Peyer's patch (tissue), 4 donors: Measurements from ENCODE around the gene PPP1R9B. TPM values are rescaled to one million over a fixed set of nuclear protein-coding genes. Genes with fewer than 3 reads are reported as not detected.

Experiments used
- DNase-seq, 3 donors: peaks; one replicate each; pipeline ENCODE4 v3.0.0-alpha.2; 2017 to 2019
- H3K27ac ChIP-seq, 4 donors: fragments of 200-600 bp; sonication (generic); one replicate each; pipeline ENCODE4 v1.5.1; 2016 to 2019
- H3K27me3 ChIP-seq, 2 donors: fragments of 200-600 bp; sonication (generic); one replicate each; pipeline ENCODE4 v1.5.1; 2019
- H3K36me3 ChIP-seq, 3 donors: fragments of 200-600 bp; sonication (generic); one replicate each; pipeline ENCODE4 v1.5.1; 2016 to 2019
- H3K4me1 ChIP-seq, 4 donors: fragments of 200-600 bp; sonication (generic); one replicate each; pipeline ENCODE4 v1.5.1; 2016 to 2019
- H3K4me3 ChIP-seq, 4 donors: fragments of 200-600 bp; sonication (generic); 1 replicate in 3 of 4; 2 replicates in 1 of 4; pipeline ENCODE4 v1.5.1; 2016 to 2019; ENCODE audit warnings: mild to moderate bottlenecking in 1 of 4
- H3K9me3 ChIP-seq, 4 donors: fragments of 200-600 bp; sonication (generic); one replicate each; pipeline ENCODE4 v1.5.1; 2016 to 2019; ENCODE audit warnings: mild to moderate bottlenecking in 1 of 4
- POLR2A ChIP-seq, 2 donors: fragments of 450-650 bp; IDR thresholded peaks; one replicate each; pipeline ENCODE4 v1.5.1; 2017; ENCODE audit warnings: antibody characterized with exemption in 2 of 2, mild to moderate bottlenecking in 2 of 2, moderate library complexity in 2 of 2
- total RNA-seq, 4 donors: library from RNA; depleted of rRNA; stranded (reverse); fragments of >200 nt; gene quantifications; one replicate each; pipeline ENCODE4 v1.1.0, GENCODE V29; 2016
- TF ChIP-seq, protein P1 (sequence below), 6 experiments: fragments of 450-650 bp in 4 of 6; fragments of 200-600 bp in 2 of 6; sonication (generic) in 1 of 6; IDR thresholded peaks; one replicate each; pipeline ENCODE4 v1.5.1; 2017 to 2019; ENCODE audit warnings: antibody characterized with exemption in 6 of 6, mild to moderate bottlenecking in 3 of 6, moderate library complexity in 1 of 6

The PPP1R9B gene
- total RNA-seq, 4 donors from 2014 or later, result 18.0 to 40.4 (median 32.9) TPM

- H3K27ac ChIP-seq, result no peak overlapping the region
- H3K36me3 ChIP-seq, result peaks cover 0 to 73% (median 0%) of the 10 kb centered on the region in 3 donors
- no peaks in the 10 kb centered on the region for H3K9me3 ChIP-seq
- DNase-seq, result no peak
- H3K4me1 ChIP-seq, result no peaks in the 10 kb centered on the region
- no peak for TF ChIP-seq POLR2A (IDR thresholded peaks at IDR 0.05)
- TF ChIP-seq, protein P1, sequence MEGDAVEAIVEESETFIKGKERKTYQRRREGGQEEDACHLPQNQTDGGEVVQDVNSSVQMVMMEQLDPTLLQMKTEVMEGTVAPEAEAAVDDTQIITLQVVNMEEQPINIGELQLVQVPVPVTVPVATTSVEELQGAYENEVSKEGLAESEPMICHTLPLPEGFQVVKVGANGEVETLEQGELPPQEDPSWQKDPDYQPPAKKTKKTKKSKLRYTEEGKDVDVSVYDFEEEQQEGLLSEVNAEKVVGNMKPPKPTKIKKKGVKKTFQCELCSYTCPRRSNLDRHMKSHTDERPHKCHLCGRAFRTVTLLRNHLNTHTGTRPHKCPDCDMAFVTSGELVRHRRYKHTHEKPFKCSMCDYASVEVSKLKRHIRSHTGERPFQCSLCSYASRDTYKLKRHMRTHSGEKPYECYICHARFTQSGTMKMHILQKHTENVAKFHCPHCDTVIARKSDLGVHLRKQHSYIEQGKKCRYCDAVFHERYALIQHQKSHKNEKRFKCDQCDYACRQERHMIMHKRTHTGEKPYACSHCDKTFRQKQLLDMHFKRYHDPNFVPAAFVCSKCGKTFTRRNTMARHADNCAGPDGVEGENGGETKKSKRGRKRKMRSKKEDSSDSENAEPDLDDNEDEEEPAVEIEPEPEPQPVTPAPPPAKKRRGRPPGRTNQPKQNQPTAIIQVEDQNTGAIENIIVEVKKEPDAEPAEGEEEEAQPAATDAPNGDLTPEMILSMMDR (IDR thresholded peaks at IDR 0.05), result no peak
- H3K4me3 ChIP-seq, result no peak overlapping the region
- no peaks in the 10 kb centered on the region for H3K27me3 ChIP-seq
Measured at GRCh38 chr17:50191359-50192143, 41.1 kb upstream of the PPP1R9B start.

GRCh38 chr17:50190603-50191358 is 40.3 kb upstream of the PPP1R9B start:
- H3K36me3 ChIP-seq, result peaks cover 0 to 65% (median 0%) of the 10 kb centered on the region in 3 donors
- H3K27me3 ChIP-seq, result no peaks in the 10 kb centered on the region

GRCh38 chr17:50190293-50190602 is 39.8 kb upstream of the PPP1R9B start:
- no peaks in the 10 kb centered on the region for H3K27me3 ChIP-seq
- H3K4me1 ChIP-seq, result peaks cover 0 to 4% (median 0%) of the 10 kb centered on the region in 4 donors
- no peak overlapping the region for H3K4me3 ChIP-seq
- no peak for TF ChIP-seq POLR2A (IDR thresholded peaks at IDR 0.05)
- TF ChIP-seq, protein P1 (IDR thresholded peaks at IDR 0.05), result no peak
- H3K36me3 ChIP-seq, result peaks cover 0 to 60% (median 0%) of the 10 kb centered on the region in 3 donors
- no peak for DNase-seq
- no peak overlapping the region for H3K27ac ChIP-seq
- no peaks in the 10 kb centered on the region for H3K9me3 ChIP-seq

More at GRCh38 chr17:50190603-50191358, 40.3 kb upstream of the PPP1R9B start:
- DNase-seq, result no peak
- Histone ChIP-seq H3K4me1 (no peaks in the 10 kb centered on the region), H3K4me3 (no peak overlapping the region), H3K9me3 (no peaks in the 10 kb centered on the region), H3K27ac (no peak overlapping the region)
- TF ChIP-seq, protein P1 (IDR thresholded peaks at IDR 0.05), result no peak
- no peak for TF ChIP-seq POLR2A (IDR thresholded peaks at IDR 0.05)

GRCh38 chr17:50189550-50190292 is 39.2 kb upstream of the PPP1R9B start:
- no peak for DNase-seq
- Histone ChIP-seq H3K4me1 (peaks cover 0 to 6% (median 3%) of the 10 kb centered on the region in 4 donors), H3K36me3 (peaks cover 0 to 55% (median 0%) of the 10 kb centered on the region in 3 donors), H3K4me3 (no peak overlapping the region), H3K9me3 (no peaks in the 10 kb centered on the region), H3K27me3 (no peaks in the 10 kb centered on the region), H3K27ac (no peak overlapping the region)
- no peak for TF ChIP-seq POLR2A (IDR thresholded peaks at IDR 0.05)
- TF ChIP-seq, protein P1 (IDR thresholded peaks at IDR 0.05), result no peak

DNA sequence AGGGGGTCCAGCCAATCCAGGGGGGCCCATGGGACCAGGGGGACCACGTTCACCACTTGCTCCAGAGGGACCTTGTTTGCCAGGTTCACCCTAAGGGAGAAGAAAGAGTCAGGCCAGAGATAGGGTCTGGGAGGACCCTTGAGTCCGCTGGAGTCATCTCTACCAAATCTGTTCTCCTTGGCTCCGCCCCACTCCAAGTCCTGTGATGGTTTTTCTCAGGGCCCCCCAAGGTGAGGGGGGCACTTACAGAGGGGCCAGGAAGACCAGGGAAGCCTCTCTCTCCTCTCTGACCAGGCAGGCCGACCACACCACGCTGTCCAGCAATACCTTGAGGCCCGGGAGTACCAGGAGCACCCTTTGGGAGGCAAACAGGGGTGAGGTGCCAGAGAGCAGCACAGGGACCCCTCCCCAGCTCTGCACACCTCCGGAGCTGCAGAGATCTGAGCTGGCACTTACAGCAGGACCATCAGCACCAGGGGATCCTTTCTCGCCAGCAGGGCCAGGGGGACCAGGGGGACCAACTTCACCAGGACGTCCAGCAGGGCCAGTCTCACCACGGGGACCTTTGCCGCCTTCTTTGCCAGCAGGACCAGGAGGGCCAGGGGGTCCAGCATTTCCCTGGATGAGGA is 38.6 kb upstream of the PPP1R9B start:
- Histone ChIP-seq H3K36me3 (peaks cover 0 to 48% (median 0%) of the 10 kb centered on the region in 3 donors), H3K27ac (no peak overlapping the region), H3K4me1 (peaks cover under 1 to 10% (median 8%) of the 10 kb centered on the region in 4 donors), H3K9me3 (no peaks in the 10 kb centered on the region), H3K4me3 (no peak overlapping the region), H3K27me3 (no peaks in the 10 kb centered on the region)
- TF ChIP-seq POLR2A (IDR thresholded peaks at IDR 0.05), result no peak
- TF ChIP-seq, protein P1 (IDR thresholded peaks at IDR 0.05), result no peak
- DNase-seq, result no peak
